ENCODE measurements around the gene TUBB2A.
"Not testable (repeated sequence)": the region's sequence is repeated elsewhere in the genome, so short reads cannot be mapped to it uniquely, and the experiment has no call there.

The TUBB2A gene

GRCh38 chr6:3157131-3157933 is at the start of gene TUBB2A:
TUBB2A (minus strand) TSS chr6:3157544; CDS start chr6:3157463, 81 bp downstream.
- in situ Hi-C loops (cut with MboI; ENCODE audit: low sequenced_read_pairs), result no loop called here

GRCh38 chr6:3206339-3207015 is 49.1 kb upstream of the TUBB2A start:
- in situ Hi-C loops (cut with MboI; ENCODE audit: low sequenced_read_pairs), result no loop called here

GRCh38 chr6:3205913-3206312 is 48.6 kb upstream of the TUBB2A start:
- in situ Hi-C loops (cut with MboI; ENCODE audit: low sequenced_read_pairs), result no loop called here

GRCh38 chr6:3204921-3205320 is 47.6 kb upstream of the TUBB2A start:
- in situ Hi-C loops (cut with MboI; ENCODE audit: low sequenced_read_pairs), result no loop called here

- in situ Hi-C loops (cut with MboI; ENCODE audit: low sequenced_read_pairs), result no loop called here
These were observed 45.8 kb upstream of the TUBB2A start for GRCh38 chr6:3202999-3203696.

- in situ Hi-C loops (cut with MboI; ENCODE audit: low sequenced_read_pairs), result no loop called here
These were observed 44.0 kb upstream of the TUBB2A start for GRCh38 chr6:3201388-3201787.

- in situ Hi-C loops (cut with MboI; ENCODE audit: low sequenced_read_pairs), result no loop called here
These were observed 43.3 kb upstream of the TUBB2A start for GRCh38 chr6:3200682-3201081.

GRCh38 chr6:3199382-3199781 is 42.0 kb upstream of the TUBB2A start:
- in situ Hi-C loops (cut with MboI; ENCODE audit: low sequenced_read_pairs), result no loop called here

GRCh38 chr6:3197734-3198133 is 40.4 kb upstream of the TUBB2A start:
- in situ Hi-C loops (cut with MboI; ENCODE audit: low sequenced_read_pairs), result not testable (repeated sequence)

- in situ Hi-C loops (cut with MboI; ENCODE audit: low sequenced_read_pairs), result no loop called here
These were observed 39.4 kb upstream of the TUBB2A start for GRCh38 chr6:3196770-3197169.

- in situ Hi-C loops (cut with MboI; ENCODE audit: low sequenced_read_pairs), result no loop called here
These were observed 38.6 kb upstream of the TUBB2A start for GRCh38 chr6:3195695-3196497.

GRCh38 chr6:3195420-3195694 is 38.0 kb upstream of the TUBB2A start:
- in situ Hi-C loops (cut with MboI; ENCODE audit: low sequenced_read_pairs), result no loop called here

GRCh38 chr6:3194535-3195419 is 37.4 kb upstream of the TUBB2A start:
- in situ Hi-C loops (cut with MboI; ENCODE audit: low sequenced_read_pairs), result no loop called here

GRCh38 chr6:3193102-3193849 is 35.9 kb upstream of the TUBB2A start:
- in situ Hi-C loops (cut with MboI; ENCODE audit: low sequenced_read_pairs), result no loop called here

- in situ Hi-C loops (cut with MboI; ENCODE audit: low sequenced_read_pairs), result no loop called here
These were observed 33.4 kb upstream of the TUBB2A start for GRCh38 chr6:3190779-3191178.

- in situ Hi-C loops (cut with MboI; ENCODE audit: low sequenced_read_pairs), result no loop called here
These were observed 32.7 kb upstream of the TUBB2A start for GRCh38 chr6:3190056-3190455.

GRCh38 chr6:3189192-3189591 is 31.8 kb upstream of the TUBB2A start:
- in situ Hi-C loops (cut with MboI; ENCODE audit: low sequenced_read_pairs), result not testable (repeated sequence)

- in situ Hi-C loops (cut with MboI; ENCODE audit: low sequenced_read_pairs), result no loop called here
These were observed 30.9 kb upstream of the TUBB2A start for GRCh38 chr6:3188262-3188661.

- in situ Hi-C loops (cut with MboI; ENCODE audit: low sequenced_read_pairs), result no loop called here
These were observed 29.6 kb upstream of the TUBB2A start for GRCh38 chr6:3186974-3187382.
